Neuronal stem cell (in vitro differentiated cells): ENCODE results near the gene DONSON.
"Not testable (repeated sequence)": the region's sequence is repeated elsewhere in the genome, so short reads cannot be mapped to it uniquely, and the experiment has no call there.

Experiments used
- DNase-seq: peaks from one replicate; pipeline ENCODE4 v3.0.0-alpha.2; 2013; ENCODE audit warnings: low spot score
- H2AFZ ChIP-seq: one replicate; pipeline ENCODE4 v1.6.1; 2013; ENCODE audit warnings: mild to moderate bottlenecking, low read length, inconsistent platforms
- H2AK5ac ChIP-seq: 2 replicates; pipeline ENCODE4 v1.6.1; 2013; ENCODE audit warnings: low read depth, mild to moderate bottlenecking, inconsistent platforms, low read length, moderate library complexity, mixed read lengths
- H2BK120ac ChIP-seq: 2 replicates; pipeline ENCODE4 v1.6.1; 2013; ENCODE audit warnings: low read depth, mild to moderate bottlenecking, inconsistent platforms, low read length, moderate library complexity, mixed read lengths
- H2BK12ac ChIP-seq: one replicate; pipeline ENCODE4 v1.6.1; 2013; ENCODE audit warnings: low read length, inconsistent platforms
- H2BK15ac ChIP-seq: 2 replicates; pipeline ENCODE4 v1.6.1; 2013; ENCODE audit warnings: mild to moderate bottlenecking, low read length, inconsistent platforms, mixed read lengths
- H2BK5ac ChIP-seq: one replicate; pipeline ENCODE4 v1.6.1; 2013; ENCODE audit warnings: inconsistent platforms, mild to moderate bottlenecking, low read length, moderate library complexity
- H3K14ac ChIP-seq: one replicate; pipeline ENCODE4 v1.6.1; 2013; ENCODE audit warnings: low read length, inconsistent platforms
- H3K18ac ChIP-seq: 2 replicates; pipeline ENCODE4 v1.6.1; 2013; ENCODE audit warnings: low read length, inconsistent platforms
- H3K23ac ChIP-seq: 2 replicates; pipeline ENCODE4 v1.6.1; 2013; ENCODE audit warnings: low read depth, mild to moderate bottlenecking, mixed read lengths, low read length, inconsistent platforms; ENCODE audit not compliant: poor library complexity
- H3K27ac ChIP-seq: replicated peaks from 3 replicates; pipeline ENCODE4 v1.5.1; 2013; ENCODE audit warnings: low read length, inconsistent platforms
- H3K27me3 ChIP-seq, 3 experiments: 2 replicates each; pipeline ENCODE4 v1.6.1; 2013; ENCODE audit warnings: low read length in 3 of 3, mild to moderate bottlenecking in 2 of 3, inconsistent platforms in 1 of 3, low read depth in 1 of 3, mixed read lengths in 1 of 3, moderate library complexity in 1 of 3; ENCODE audit not compliant: control insufficient read depth in 3 of 3, insufficient read depth in 3 of 3
- H3K36me3 ChIP-seq, 2 donors: replicated peaks in 1 of 2; 2 replicates each; pipeline ENCODE4 v1.6.1; 2013; ENCODE audit warnings: low read length in 2 of 2; ENCODE audit not compliant: control insufficient read depth in 2 of 2, insufficient read depth in 2 of 2
- H3K4ac ChIP-seq: 2 replicates; pipeline ENCODE4 v1.6.1; 2013; ENCODE audit warnings: inconsistent platforms, mild to moderate bottlenecking, low read length, moderate library complexity
- H3K4me1 ChIP-seq, 2 donors: 1 replicate in 1 of 2; 2 replicates in 1 of 2; pipeline ENCODE4 v1.6.1; 2013; ENCODE audit warnings: low read length in 2 of 2, low read depth in 1 of 2; ENCODE audit not compliant: control insufficient read depth in 2 of 2, insufficient read depth in 1 of 2
- H3K4me2 ChIP-seq: one replicate; pipeline ENCODE4 v1.6.1; 2013; ENCODE audit warnings: mild to moderate bottlenecking, low read length, inconsistent platforms; ENCODE audit not compliant: insufficient read depth, poor library complexity, severe bottlenecking
- H3K4me3 ChIP-seq, 2 donors: 2 replicates each; pipeline ENCODE4 v1.5.1; 2013; ENCODE audit warnings: low read length in 2 of 2, mild to moderate bottlenecking in 2 of 2, inconsistent platforms in 1 of 2, moderate library complexity in 1 of 2
- H3K79me1 ChIP-seq: one replicate; pipeline ENCODE4 v1.6.1; 2013; ENCODE audit warnings: low read depth, mild to moderate bottlenecking, inconsistent platforms, low read length, moderate library complexity
- H3K9ac ChIP-seq: one replicate; pipeline ENCODE4 v1.6.1; 2013; ENCODE audit warnings: mild to moderate bottlenecking, low read depth, low read length, inconsistent platforms; ENCODE audit not compliant: poor library complexity
- H3K9me3 ChIP-seq, 2 donors: replicated peaks in 1 of 2; 2 replicates each; pipeline versions ENCODE3 to v1.6.1; 2013; ENCODE audit warnings: low read length in 2 of 2, mild to moderate bottlenecking in 2 of 2, inconsistent platforms in 1 of 2, low read depth in 1 of 2, mixed read lengths in 1 of 2, moderate library complexity in 1 of 2; ENCODE audit not compliant: control insufficient read depth in 2 of 2, insufficient read depth in 1 of 2
- H4K8ac ChIP-seq: one replicate; pipeline ENCODE4 v1.6.1; 2013; ENCODE audit warnings: low read depth, mild to moderate bottlenecking, inconsistent platforms, low read length, moderate library complexity
- H4K91ac ChIP-seq: one replicate; pipeline ENCODE4 v1.6.1; 2013; ENCODE audit warnings: low read length, low read depth, mild to moderate bottlenecking, inconsistent platforms; ENCODE audit not compliant: poor library complexity
- WGBS, 2 donors: extraction: QIAGEN DNeasy Blood & Tissue Kit; methylation state at CpG; one replicate each; pipeline ENCODE4 v1.1.7; 2013; ENCODE audit warnings: missing lambda C conversion rate in 2 of 2, mixed read lengths in 1 of 2; ENCODE audit not compliant: insufficient read length in 2 of 2, insufficient replicate concordance in 1 of 2; ENCODE audit errors: extremely low coverage in 2 of 2; 5-methylcytosine and 5-hydroxymethylcytosine counted together

Gene DONSON

GRCh38 chr21:33584455-33584854 lies 4.0 kb downstream of the DONSON start:
- no peaks in the 10 kb centered on the region for H3K27me3 ChIP-seq
- H2AFZ ChIP-seq: no peak overlapping the region
- H4K8ac ChIP-seq: no peak overlapping the region
- peaks cover 3 to 72% of the 10 kb centered on the region in 2 donors for H3K36me3 ChIP-seq
- no CpG with 5 or more reads among the region's 3 CpGs for WGBS, 2 donors
- peaks cover 4% of the 10 kb centered on the region for H3K79me1 ChIP-seq
- H2BK120ac ChIP-seq: no peak overlapping the region
- H2AK5ac ChIP-seq: no peak overlapping the region
- no peak overlapping the region for H2BK12ac ChIP-seq
- no peak overlapping the region for H3K4me3 ChIP-seq
- no peak overlapping the region for H2BK5ac ChIP-seq
- no peak overlapping the region for H3K23ac ChIP-seq
- no peak overlapping the region for H3K4ac ChIP-seq
- peaks cover 4 to 6% of the 10 kb centered on the region in 2 donors for H3K4me1 ChIP-seq
- no peak overlapping the region for H3K4me2 ChIP-seq
- H2BK15ac ChIP-seq: no peak overlapping the region
- peaks cover 1 to 5% of the 10 kb centered on the region in 2 donors for H3K9me3 ChIP-seq
- H3K9ac ChIP-seq: no peak overlapping the region
- no peak overlapping the region for H3K27ac ChIP-seq
- no peak overlapping the region for H3K14ac ChIP-seq
- H4K91ac ChIP-seq: no peak overlapping the region
- no peak overlapping the region for H3K18ac ChIP-seq
- no peak for DNase-seq

GRCh38 chr21:33578959-33579542 lies 9.4 kb downstream of the DONSON start:
- DNase-seq: no peak
- no peak overlapping the region for H3K23ac ChIP-seq
- no peak overlapping the region for H4K91ac ChIP-seq
- no peak overlapping the region for H2BK15ac ChIP-seq
- peaks cover 18 to 94% of the 10 kb centered on the region in 2 donors for H3K36me3 ChIP-seq
- no peak overlapping the region for H3K18ac ChIP-seq
- H3K4me1 ChIP-seq: no peaks in the 10 kb centered on the region
- no peak overlapping the region for H4K8ac ChIP-seq
- no peak overlapping the region for H2AFZ ChIP-seq
- no peak overlapping the region for H2BK120ac ChIP-seq
- H3K79me1 ChIP-seq: no peaks in the 10 kb centered on the region
- no peak overlapping the region for H3K14ac ChIP-seq
- no peak overlapping the region for H2AK5ac ChIP-seq
- H3K4ac ChIP-seq: no peak overlapping the region
- no peaks in the 10 kb centered on the region for H3K9me3 ChIP-seq
- no peak overlapping the region for H3K9ac ChIP-seq
- WGBS, 2 donors: no CpG with 5 or more reads among the region's 7 CpGs
- no peak overlapping the region for H2BK12ac ChIP-seq
- no peak overlapping the region for H3K4me3 ChIP-seq
- no peaks in the 10 kb centered on the region for H3K27me3 ChIP-seq
- no peak overlapping the region for H3K4me2 ChIP-seq
- peak overlapping the region; percentile 31 for H3K27ac ChIP-seq
- no peak overlapping the region for H2BK5ac ChIP-seq

GRCh38 chr21:33578214-33578613 lies 10.3 kb downstream of the DONSON start:
- no peak overlapping the region for H3K4me3 ChIP-seq
- H3K9ac ChIP-seq: no peak overlapping the region
- DNase-seq: no peak
- H3K79me1 ChIP-seq: no peaks in the 10 kb centered on the region
- H3K27me3 ChIP-seq: no peaks in the 10 kb centered on the region
- no peaks in the 10 kb centered on the region for H3K9me3 ChIP-seq
- no peak overlapping the region for H4K8ac ChIP-seq
- H4K91ac ChIP-seq: no peak overlapping the region
- peaks cover 21 to 98% of the 10 kb centered on the region in 2 donors for H3K36me3 ChIP-seq
- WGBS, 2 donors: no CpG with 5 or more reads among the region's 2 CpGs
- H3K4me2 ChIP-seq: no peak overlapping the region
- H3K18ac ChIP-seq: no peak overlapping the region
- no peak overlapping the region for H3K27ac ChIP-seq
- H2BK15ac ChIP-seq: no peak overlapping the region
- no peak overlapping the region for H2BK5ac ChIP-seq
- no peak overlapping the region for H2BK12ac ChIP-seq
- no peak overlapping the region for H3K4ac ChIP-seq
- no peak overlapping the region for H3K23ac ChIP-seq
- no peak overlapping the region for H2AFZ ChIP-seq
- no peaks in the 10 kb centered on the region for H3K4me1 ChIP-seq
- H2BK120ac ChIP-seq: no peak overlapping the region
- no peak overlapping the region for H3K14ac ChIP-seq
- H2AK5ac ChIP-seq: no peak overlapping the region

GRCh38 chr21:33576741-33577141 lies 11.7 kb downstream of the DONSON start:
- H3K9ac ChIP-seq, H3K4ac ChIP-seq, H2BK12ac ChIP-seq, H3K14ac ChIP-seq, H3K79me1 ChIP-seq, H4K8ac ChIP-seq, H3K23ac ChIP-seq, H2BK120ac ChIP-seq, H3K4me3 ChIP-seq, H3K9me3 ChIP-seq, H2AFZ ChIP-seq, H4K91ac ChIP-seq, H2BK5ac ChIP-seq, H3K4me1 ChIP-seq, H2BK15ac ChIP-seq, H3K4me2 ChIP-seq, H2AK5ac ChIP-seq, DNase-seq, H3K18ac ChIP-seq, H3K27me3 ChIP-seq: not testable (repeated sequence)
- WGBS, 2 donors: no CpG with 5 or more reads among the region's 2 CpGs
- peak overlapping the region; percentile 20 for H3K27ac ChIP-seq
- peaks cover 24 to 99% of the 10 kb centered on the region in 2 donors for H3K36me3 ChIP-seq
